ENCODE data around the gene ATOSB. TPM values are rescaled to one million over a fixed set of nuclear protein-coding genes. Genes with fewer than 3 reads are reported as not detected.

Gene ATOSB
- total and polyA plus RNA-seq, 9 of the 15 experiments (the other 6 are each of a cell fraction or from before 2014, with no cell fraction given) = 0.45 to 8.0 (median 4.2) TPM

GRCh38 chr9:35142037-35142436, 26.4 kb upstream of the ATOSB start (continued):
- TF ChIP-seq CTCF (IDR thresholded peaks at IDR 0.05 in 2 of 3, conservative IDR thresholded peaks at IDR 0.05 in 1 of 3; ENCODE audit: insufficient read depth in 2 of 3, low read depth in 1 of 3, low read length in 3 of 3) = no peak
- no peak for TF ChIP-seq NFE2L1 (tag; IDR thresholded peaks at IDR 0.05; ENCODE audit: borderline replicate concordance, low read depth)
- no peak for TF ChIP-seq ZNF384 (IDR thresholded peaks at IDR 0.05; ENCODE audit: low read depth, low read length)
- TF ChIP-seq VEZF1 (CRISPR knock-in tag; IDR thresholded peaks at IDR 0.05) = no peak
- no peak for TF ChIP-seq PHB2 (IDR thresholded peaks at IDR 0.05; ENCODE audit: low read depth)
- no peak for TF ChIP-seq ZNF408 (CRISPR knock-in tag; IDR thresholded peaks at IDR 0.05; ENCODE audit: low read depth)
- TF ChIP-seq ZNF280B (CRISPR knock-in tag; IDR thresholded peaks at IDR 0.05) = 0 out of 2 replicates have a peak, but pooled peaks have one; percentile 18
- TF ChIP-seq CBX3 (IDR thresholded peaks at IDR 0.05; ENCODE audit: borderline replicate concordance in 1 of 2, low read length in 2 of 2) = peak; percentile 66 to 88
- TF ChIP-seq TFE3 (CRISPR knock-in tag; IDR thresholded peaks at IDR 0.05) = no peak
- TF ChIP-seq E2F1 (CRISPR knock-in tag; IDR thresholded peaks at IDR 0.05) = no peak
- TF ChIP-seq NELFE (IDR thresholded peaks at IDR 0.05; ENCODE audit: insufficient read depth, insufficient read length) = no peak
- TF ChIP-seq CBX5 (IDR thresholded peaks at IDR 0.05; ENCODE audit: borderline replicate concordance, low read depth) = peak; percentile 89
- no peak for TF ChIP-seq EGR1 (conservative IDR thresholded peaks at IDR 0.05)
- no peak for TF ChIP-seq ZNF778 (CRISPR knock-in tag; IDR thresholded peaks at IDR 0.05)
